GM23338 (cell line): ENCODE results near the gene PPY.

Experiments used
- EZH2 ChIP-seq: fragments of 200-600 bp; sonication (generic); IDR thresholded peaks from one replicate; pipeline ENCODE4 v1.8.0; 2017; ENCODE audit warnings: antibody characterized with exemption, mild to moderate bottlenecking, low read depth; ENCODE audit not compliant: unreplicated experiment
- REST ChIP-seq: IDR thresholded peaks from one replicate; pipeline ENCODE4 v1.6.1; 2018; ENCODE audit warnings: antibody characterized with exemption; ENCODE audit not compliant: unreplicated experiment
- TF ChIP-seq, protein P1 (sequence below), 2 experiments: fragments of 200-600 bp in 1 of 2; sonication (generic) in 1 of 2; conservative IDR thresholded peaks; 2 replicates each; pipeline versions ENCODE4 v1.5.1 to v1.6.1; 2016 to 2017; ENCODE audit warnings: antibody characterized with exemption in 2 of 2, low read depth in 2 of 2, mild to moderate bottlenecking in 2 of 2, moderate library complexity in 1 of 2
- TF ChIP-seq, protein P2 (sequence below): IDR thresholded peaks from 2 replicates; pipeline ENCODE4 v1.6.1; 2016; ENCODE audit warnings: antibody characterized with exemption
- TF ChIP-seq, protein P3 (sequence below): fragments of 250-450 bp; sonication (Bioruptor Pico); IDR thresholded peaks from 2 replicates; pipeline ENCODE4 v1.5.0; 2020; ENCODE audit warnings: mild to moderate bottlenecking, moderate library complexity

- TF ChIP-seq, protein P1, sequence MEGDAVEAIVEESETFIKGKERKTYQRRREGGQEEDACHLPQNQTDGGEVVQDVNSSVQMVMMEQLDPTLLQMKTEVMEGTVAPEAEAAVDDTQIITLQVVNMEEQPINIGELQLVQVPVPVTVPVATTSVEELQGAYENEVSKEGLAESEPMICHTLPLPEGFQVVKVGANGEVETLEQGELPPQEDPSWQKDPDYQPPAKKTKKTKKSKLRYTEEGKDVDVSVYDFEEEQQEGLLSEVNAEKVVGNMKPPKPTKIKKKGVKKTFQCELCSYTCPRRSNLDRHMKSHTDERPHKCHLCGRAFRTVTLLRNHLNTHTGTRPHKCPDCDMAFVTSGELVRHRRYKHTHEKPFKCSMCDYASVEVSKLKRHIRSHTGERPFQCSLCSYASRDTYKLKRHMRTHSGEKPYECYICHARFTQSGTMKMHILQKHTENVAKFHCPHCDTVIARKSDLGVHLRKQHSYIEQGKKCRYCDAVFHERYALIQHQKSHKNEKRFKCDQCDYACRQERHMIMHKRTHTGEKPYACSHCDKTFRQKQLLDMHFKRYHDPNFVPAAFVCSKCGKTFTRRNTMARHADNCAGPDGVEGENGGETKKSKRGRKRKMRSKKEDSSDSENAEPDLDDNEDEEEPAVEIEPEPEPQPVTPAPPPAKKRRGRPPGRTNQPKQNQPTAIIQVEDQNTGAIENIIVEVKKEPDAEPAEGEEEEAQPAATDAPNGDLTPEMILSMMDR (conservative IDR thresholded peaks at IDR 0.05; ENCODE audit: low read depth in 2 of 2), result no peak
- TF ChIP-seq, protein P2, sequence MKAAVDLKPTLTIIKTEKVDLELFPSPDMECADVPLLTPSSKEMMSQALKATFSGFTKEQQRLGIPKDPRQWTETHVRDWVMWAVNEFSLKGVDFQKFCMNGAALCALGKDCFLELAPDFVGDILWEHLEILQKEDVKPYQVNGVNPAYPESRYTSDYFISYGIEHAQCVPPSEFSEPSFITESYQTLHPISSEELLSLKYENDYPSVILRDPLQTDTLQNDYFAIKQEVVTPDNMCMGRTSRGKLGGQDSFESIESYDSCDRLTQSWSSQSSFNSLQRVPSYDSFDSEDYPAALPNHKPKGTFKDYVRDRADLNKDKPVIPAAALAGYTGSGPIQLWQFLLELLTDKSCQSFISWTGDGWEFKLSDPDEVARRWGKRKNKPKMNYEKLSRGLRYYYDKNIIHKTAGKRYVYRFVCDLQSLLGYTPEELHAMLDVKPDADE, result no peak
- no peak for TF ChIP-seq EZH2
- TF ChIP-seq REST, result no peak
- TF ChIP-seq, protein P3, sequence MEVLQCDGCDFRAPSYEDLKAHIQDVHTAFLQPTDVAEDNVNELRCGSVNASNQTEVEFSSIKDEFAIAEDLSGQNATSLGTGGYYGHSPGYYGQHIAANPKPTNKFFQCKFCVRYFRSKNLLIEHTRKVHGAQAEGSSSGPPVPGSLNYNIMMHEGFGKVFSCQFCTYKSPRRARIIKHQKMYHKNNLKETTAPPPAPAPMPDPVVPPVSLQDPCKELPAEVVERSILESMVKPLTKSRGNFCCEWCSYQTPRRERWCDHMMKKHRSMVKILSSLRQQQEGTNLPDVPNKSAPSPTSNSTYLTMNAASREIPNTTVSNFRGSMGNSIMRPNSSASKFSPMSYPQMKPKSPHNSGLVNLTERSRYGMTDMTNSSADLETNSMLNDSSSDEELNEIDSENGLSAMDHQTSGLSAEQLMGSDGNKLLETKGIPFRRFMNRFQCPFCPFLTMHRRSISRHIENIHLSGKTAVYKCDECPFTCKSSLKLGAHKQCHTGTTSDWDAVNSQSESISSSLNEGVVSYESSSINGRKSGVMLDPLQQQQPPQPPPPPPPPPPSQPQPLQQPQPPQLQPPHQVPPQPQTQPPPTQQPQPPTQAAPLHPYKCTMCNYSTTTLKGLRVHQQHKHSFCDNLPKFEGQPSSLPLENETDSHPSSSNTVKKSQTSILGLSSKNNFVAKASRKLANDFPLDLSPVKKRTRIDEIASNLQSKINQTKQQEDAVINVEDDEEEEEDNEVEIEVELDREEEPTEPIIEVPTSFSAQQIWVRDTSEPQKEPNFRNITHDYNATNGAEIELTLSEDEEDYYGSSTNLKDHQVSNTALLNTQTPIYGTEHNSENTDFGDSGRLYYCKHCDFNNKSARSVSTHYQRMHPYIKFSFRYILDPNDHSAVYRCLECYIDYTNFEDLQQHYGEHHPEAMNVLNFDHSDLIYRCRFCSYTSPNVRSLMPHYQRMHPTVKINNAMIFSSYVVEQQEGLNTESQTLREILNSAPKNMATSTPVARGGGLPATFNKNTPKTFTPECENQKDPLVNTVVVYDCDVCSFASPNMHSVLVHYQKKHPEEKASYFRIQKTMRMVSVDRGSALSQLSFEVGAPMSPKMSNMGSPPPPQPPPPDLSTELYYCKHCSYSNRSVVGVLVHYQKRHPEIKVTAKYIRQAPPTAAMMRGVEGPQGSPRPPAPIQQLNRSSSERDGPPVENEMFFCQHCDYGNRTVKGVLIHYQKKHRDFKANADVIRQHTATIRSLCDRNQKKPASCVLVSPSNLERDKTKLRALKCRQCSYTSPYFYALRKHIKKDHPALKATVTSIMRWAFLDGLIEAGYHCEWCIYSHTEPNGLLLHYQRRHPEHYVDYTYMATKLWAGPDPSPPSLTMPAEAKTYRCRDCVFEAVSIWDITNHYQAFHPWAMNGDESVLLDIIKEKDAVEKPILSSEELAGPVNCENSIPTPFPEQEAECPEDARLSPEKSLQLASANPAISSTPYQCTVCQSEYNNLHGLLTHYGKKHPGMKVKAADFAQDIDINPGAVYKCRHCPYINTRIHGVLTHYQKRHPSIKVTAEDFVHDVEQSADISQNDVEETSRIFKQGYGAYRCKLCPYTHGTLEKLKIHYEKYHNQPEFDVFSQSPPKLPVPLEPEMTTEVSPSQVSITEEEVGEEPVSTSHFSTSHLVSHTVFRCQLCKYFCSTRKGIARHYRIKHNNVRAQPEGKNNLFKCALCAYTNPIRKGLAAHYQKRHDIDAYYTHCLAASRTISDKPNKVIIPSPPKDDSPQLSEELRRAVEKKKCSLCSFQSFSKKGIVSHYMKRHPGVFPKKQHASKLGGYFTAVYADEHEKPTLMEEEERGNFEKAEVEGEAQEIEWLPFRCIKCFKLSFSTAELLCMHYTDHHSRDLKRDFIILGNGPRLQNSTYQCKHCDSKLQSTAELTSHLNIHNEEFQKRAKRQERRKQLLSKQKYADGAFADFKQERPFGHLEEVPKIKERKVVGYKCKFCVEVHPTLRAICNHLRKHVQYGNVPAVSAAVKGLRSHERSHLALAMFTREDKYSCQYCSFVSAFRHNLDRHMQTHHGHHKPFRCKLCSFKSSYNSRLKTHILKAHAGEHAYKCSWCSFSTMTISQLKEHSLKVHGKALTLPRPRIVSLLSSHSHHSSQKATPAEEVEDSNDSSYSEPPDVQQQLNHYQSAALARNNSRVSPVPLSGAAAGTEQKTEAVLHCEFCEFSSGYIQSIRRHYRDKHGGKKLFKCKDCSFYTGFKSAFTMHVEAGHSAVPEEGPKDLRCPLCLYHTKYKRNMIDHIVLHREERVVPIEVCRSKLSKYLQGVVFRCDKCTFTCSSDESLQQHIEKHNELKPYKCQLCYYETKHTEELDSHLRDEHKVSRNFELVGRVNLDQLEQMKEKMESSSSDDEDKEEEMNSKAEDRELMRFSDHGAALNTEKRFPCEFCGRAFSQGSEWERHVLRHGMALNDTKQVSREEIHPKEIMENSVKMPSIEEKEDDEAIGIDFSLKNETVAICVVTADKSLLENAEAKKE (CRISPR knock-in tag), result no peak
These were observed 28.7 kb downstream of the PPY start for GRCh38 chr17:43913584-43913983.
